ENCODE measurements around the gene GADD45A. TPM values are rescaled to one million over a fixed set of nuclear protein-coding genes. Genes with fewer than 3 reads are reported as not detected.
"Not testable (repeated sequence)": the region's sequence is repeated elsewhere in the genome, so short reads cannot be mapped to it uniquely, and the experiment has no call there.

GADD45A gene
- total RNA-seq, 1 experiment from 2014 or later, result 129 TPM

GRCh38 chr1:67655581-67655980, 29.4 kb upstream of the GADD45A start:
- H3K27ac ChIP-seq (ENCODE audit: low read length), result no peak overlapping the region
- DNase-seq (no peak), ATAC-seq (no peak)
- no peak overlapping the region for H2AFZ ChIP-seq (ENCODE audit: low read length)
- H3K9me3 ChIP-seq (ENCODE audit: low read length), result no peaks in the 10 kb centered on the region
- H3K79me2 ChIP-seq (ENCODE audit: low read length), result no peaks in the 10 kb centered on the region
- H3K4me2 ChIP-seq (ENCODE audit: low read length), result no peak overlapping the region
- no peak overlapping the region for H3K4me3 ChIP-seq (ENCODE audit: low read length)
- ChIA-PET POLR2A (ENCODE audit: unreplicated experiment) (no interaction called here), CTCF (no interaction called here)
- H3K36me3 ChIP-seq (ENCODE audit: low read depth, low read length), result no peaks in the 10 kb centered on the region
- H3K4me1 ChIP-seq (ENCODE audit: insufficient read depth, low read length), result peaks cover 10% of the 10 kb centered on the region
- BruUV-seq (replicated peaks), result no TSS peak
- intact Hi-C loops (cut with micrococcal nuclease), result no loop called here
- H3K9ac ChIP-seq (ENCODE audit: low read length), result no peak overlapping the region
- no peaks in the 10 kb centered on the region for H3F3A ChIP-seq (ENCODE audit: low read length, unreplicated experiment)
- H4K20me1 ChIP-seq (ENCODE audit: low read length), result no peaks in the 10 kb centered on the region
- H3K9me2 ChIP-seq (replicated peaks; ENCODE audit: low read length), result no peaks in the 10 kb centered on the region
- TF ChIP-seq EZH2phosphoT487 (IDR thresholded peaks at IDR 0.05; ENCODE audit: borderline replicate concordance, low read length) (no peak), CTCF (conservative IDR thresholded peaks at IDR 0.05; ENCODE audit: low read depth, low read length) (no peak), EZH2 (IDR thresholded peaks at IDR 0.05; ENCODE audit: low read length, unreplicated experiment) (no peak)
- no peaks in the 10 kb centered on the region for H3K27me3 ChIP-seq (ENCODE audit: low read length)

- ATAC-seq; H3K4me3 ChIP-seq (ENCODE audit: low read length); POLR2A ChIA-PET (ENCODE audit: unreplicated experiment); H3K9me3 ChIP-seq (ENCODE audit: low read length); BruUV-seq (replicated peaks); DNase-seq; H3K79me2 ChIP-seq (ENCODE audit: low read length); H3K9me2 ChIP-seq (replicated peaks; ENCODE audit: low read length); H3K9ac ChIP-seq (ENCODE audit: low read length); H3K4me1 ChIP-seq (ENCODE audit: insufficient read depth, low read length); H4K20me1 ChIP-seq (ENCODE audit: low read length); H2AFZ ChIP-seq (ENCODE audit: low read length); H3F3A ChIP-seq (ENCODE audit: low read length, unreplicated experiment); H3K27me3 ChIP-seq (ENCODE audit: low read length); intact Hi-C loops (cut with micrococcal nuclease); H3K4me2 ChIP-seq (ENCODE audit: low read length); H3K27ac ChIP-seq (ENCODE audit: low read length); H3K36me3 ChIP-seq (ENCODE audit: low read depth, low read length): not testable (repeated sequence)
- CTCF ChIA-PET, result interaction anchor here (0.6 kb wide), 1 partner anchor 109 kb away, joined by 5 read pairs; no protein-coding TSS in a partner anchor
Observed at GRCh38 chr1:67657152-67657551, 27.8 kb upstream of the GADD45A start.

GRCh38 chr1:67659229-67659628, 25.8 kb upstream of the GADD45A start:
- ATAC-seq (no peak), DNase-seq (no peak)
- H3K4me3 ChIP-seq (ENCODE audit: low read length), result no peak overlapping the region
- H3K4me2 ChIP-seq (ENCODE audit: low read length), result no peak overlapping the region
- intact Hi-C loops (cut with micrococcal nuclease), result no loop called here
- no peak for TF ChIP-seq EZH2phosphoT487 (IDR thresholded peaks at IDR 0.05; ENCODE audit: borderline replicate concordance, low read length)
- no peak for TF ChIP-seq EZH2 (IDR thresholded peaks at IDR 0.05; ENCODE audit: low read length, unreplicated experiment)
- no peak for TF ChIP-seq CTCF (conservative IDR thresholded peaks at IDR 0.05; ENCODE audit: low read depth, low read length)
- no TSS peak for BruUV-seq (replicated peaks)
- no peaks in the 10 kb centered on the region for H3K79me2 ChIP-seq (ENCODE audit: low read length)
- H3K9me3 ChIP-seq (ENCODE audit: low read length), result no peaks in the 10 kb centered on the region
- H3K27ac ChIP-seq (ENCODE audit: low read length), result no peak overlapping the region
- POLR2A ChIA-PET (ENCODE audit: unreplicated experiment), result no interaction called here
- H4K20me1 ChIP-seq (ENCODE audit: low read length), result no peaks in the 10 kb centered on the region
- H2AFZ ChIP-seq (ENCODE audit: low read length), result no peak overlapping the region
- H3K9ac ChIP-seq (ENCODE audit: low read length), result no peak overlapping the region
- CTCF ChIA-PET, result interaction anchor here (0.7 kb wide), 1 partner anchor 115 kb away, joined by 11 read pairs; no protein-coding TSS in a partner anchor
- H3K27me3 ChIP-seq (ENCODE audit: low read length), result no peaks in the 10 kb centered on the region
- no peaks in the 10 kb centered on the region for H3K36me3 ChIP-seq (ENCODE audit: low read depth, low read length)
- no peaks in the 10 kb centered on the region for H3K9me2 ChIP-seq (replicated peaks; ENCODE audit: low read length)
- H3K4me1 ChIP-seq (ENCODE audit: insufficient read depth, low read length), result peaks cover 7% of the 10 kb centered on the region
- no peaks in the 10 kb centered on the region for H3F3A ChIP-seq (ENCODE audit: low read length, unreplicated experiment)

Data from PC-3 (cell line).